Liver (tissue), 9 donors: ENCODE measurements around the gene KCNJ10. TPM values are rescaled to one million over a fixed set of nuclear protein-coding genes. Genes with fewer than 3 reads are reported as not detected.

Experiments used
- DNase-seq: peaks from one replicate; pipeline ENCODE4 v3.0.0-alpha.2; 2017; ENCODE audit warnings: low spot score
- H3K27ac ChIP-seq, 2 donors: one replicate each; pipeline ENCODE4 v1.7.0; 2013; ENCODE audit warnings: inconsistent platforms in 2 of 2, low read length in 2 of 2, control low read depth in 1 of 2, low read depth in 1 of 2, mild to moderate bottlenecking in 1 of 2
- H3K27me3 ChIP-seq, 4 donors: one replicate each; pipeline versions ENCODE4 v1.6.1 to v1.7.0; 2013; ENCODE audit warnings: low read length in 3 of 4, inconsistent platforms in 1 of 4, mild to moderate bottlenecking in 1 of 4, moderate library complexity in 1 of 4; ENCODE audit not compliant: control insufficient read depth in 4 of 4, insufficient read depth in 4 of 4
- H3K36me3 ChIP-seq, 4 donors: one replicate each; pipeline versions ENCODE4 v1.6.1 to v1.7.0; 2013; ENCODE audit warnings: low read length in 3 of 4, mild to moderate bottlenecking in 3 of 4, low read depth in 1 of 4, moderate library complexity in 1 of 4; ENCODE audit not compliant: control insufficient read depth in 4 of 4, insufficient read depth in 3 of 4
- H3K4me1 ChIP-seq, 4 donors: one replicate each; pipeline versions ENCODE4 v1.6.1 to v1.7.0; 2013; ENCODE audit warnings: low read length in 3 of 4, mild to moderate bottlenecking in 3 of 4, moderate library complexity in 1 of 4; ENCODE audit not compliant: control insufficient read depth in 4 of 4, insufficient read depth in 4 of 4
- H3K4me3 ChIP-seq, 3 donors: one replicate each; pipeline versions ENCODE4 v1.6.1 to v1.7.0; 2013; ENCODE audit warnings: low read length in 3 of 3, control low read depth in 1 of 3, low read depth in 1 of 3, mild to moderate bottlenecking in 1 of 3
- H3K9ac ChIP-seq, 2 donors: one replicate each; pipeline ENCODE4 v1.7.0; 2013; ENCODE audit warnings: low read length in 2 of 2, mild to moderate bottlenecking in 2 of 2, moderate library complexity in 2 of 2, control low read depth in 1 of 2, low read depth in 1 of 2
- H3K9me3 ChIP-seq, 4 donors: one replicate each; pipeline versions ENCODE4 v1.6.1 to v1.7.0; 2013; ENCODE audit warnings: low read length in 3 of 4; ENCODE audit not compliant: control insufficient read depth in 4 of 4
- CTCF ChIP-seq: fragments of 150-350 bp; IDR thresholded peaks from 2 replicates; pipeline ENCODE4 v1.5.1; 2017; ENCODE audit warnings: improper control_type of control experiment, low read depth, low read length; ENCODE audit not compliant: missing input control
- FOXA2 ChIP-seq: IDR thresholded peaks from 2 replicates; pipeline ENCODE4 v1.6.1; 2016; ENCODE audit warnings: antibody characterized with exemption
- GABPA ChIP-seq, 2 donors: IDR thresholded peaks in 1 of 2; conservative IDR thresholded peaks in 1 of 2; 2 replicates each; pipeline ENCODE4 v1.6.1; 2016; ENCODE audit warnings: antibody characterized with exemption in 2 of 2, mild to moderate bottlenecking in 1 of 2, moderate library complexity in 1 of 2
- HNF4G ChIP-seq: IDR thresholded peaks from 2 replicates; pipeline ENCODE4 v1.6.1; 2016; ENCODE audit warnings: antibody characterized with exemption
- JUND ChIP-seq, 2 donors: IDR thresholded peaks; 2 replicates each; pipeline ENCODE4 v1.6.1; 2016; ENCODE audit warnings: antibody characterized with exemption in 2 of 2
- RAD21 ChIP-seq, 2 donors: IDR thresholded peaks; 2 replicates each; pipeline ENCODE4 v1.6.1; 2016; ENCODE audit warnings: antibody characterized with exemption in 2 of 2, mild to moderate bottlenecking in 2 of 2
- REST ChIP-seq: IDR thresholded peaks from 2 replicates; pipeline ENCODE4 v1.6.1; 2016; ENCODE audit warnings: antibody characterized with exemption, mild to moderate bottlenecking
- RXRA ChIP-seq, 2 donors: IDR thresholded peaks; 2 replicates each; pipeline ENCODE4 v1.6.1; 2017 to 2018; ENCODE audit warnings: antibody characterized with exemption in 2 of 2, mild to moderate bottlenecking in 1 of 2
- SP1 ChIP-seq: IDR thresholded peaks from 2 replicates; pipeline ENCODE4 v1.6.1; 2018; ENCODE audit warnings: antibody characterized with exemption, mild to moderate bottlenecking
- WGBS: extraction: QIAGEN DNeasy Blood & Tissue Kit; methylation state at CpG from one replicate; pipeline ENCODE4 v1.1.7; 2013; 5-methylcytosine and 5-hydroxymethylcytosine counted together
- polyA plus RNA-seq, 2 donors: library from polyadenylated mRNA; stranded (reverse) in 1 of 2; unstranded in 1 of 2; fragments of 200-250 nt in 1 of 2; fragments of >200 nt in 1 of 2; fragmentation: Nextera tagmentation in 1 of 2; extraction: Ambion mirVana in 1 of 2; gene quantifications; one replicate each; pipeline versions ENCODE4 v1.2.1 to v1.2.3, GENCODE V29; 2013 to 2015
- total RNA-seq, 2 donors: library from RNA; depleted of rRNA; stranded (reverse); fragments of >200 nt; gene quantifications; one replicate each; pipeline ENCODE4 v1.2.3, GENCODE V29; 2014
- donor health status: healthy.
- donor health status: healthy.
- donor health status: healthy.
- donor health status: healthy.
- donor health status: healthy.

KCNJ10 gene
- total and polyA plus RNA-seq, 4 donors: 0.48 to 1.6 (median 0.52) TPM

- TF ChIP-seq REST: no peak
Measured at GRCh38 chr1:160090760-160091159, 20.8 kb upstream of the KCNJ10 start (continued).

- Histone ChIP-seq H3K36me3 (peaks cover 0 to 27% (median 14%) of the 10 kb centered on the region in 4 donors), H3K4me3 (no peak overlapping the region), H3K4me1 (peaks cover 11 to 27% (median 21%) of the 10 kb centered on the region in 4 donors), H3K27ac (no peak overlapping the region), H3K9ac (no peak overlapping the region), H3K27me3 (no peaks in the 10 kb centered on the region), H3K9me3 (no peaks in the 10 kb centered on the region)
- no peak for TF ChIP-seq SP1
- no peak for TF ChIP-seq RAD21 (IDR thresholded peaks at IDR 0.05)
- no peak for TF ChIP-seq REST
- TF ChIP-seq HNF4G: no peak
- no peak for TF ChIP-seq RXRA (IDR thresholded peaks at IDR 0.05)
- TF ChIP-seq GABPA (IDR thresholded peaks at IDR 0.05 in 1 of 2, conservative IDR thresholded peaks at IDR 0.05 in 1 of 2): no peak
- no peak for TF ChIP-seq CTCF
- 91% methylated on average over 3 of the region's 3 CpGs for WGBS
- DNase-seq: no peak
Measured at GRCh38 chr1:160089883-160090282, 19.9 kb upstream of the KCNJ10 start.

GRCh38 chr1:160087118-160087662 is 17.2 kb upstream of the KCNJ10 start:
- no peak overlapping the region for H3K27ac ChIP-seq
- H3K9me3 ChIP-seq: no peaks in the 10 kb centered on the region
- peaks cover 0 to 9% (median 5%) of the 10 kb centered on the region in 4 donors for H3K4me1 ChIP-seq
- H3K4me3 ChIP-seq: no peak overlapping the region
- peaks cover 0 to 22% (median 13%) of the 10 kb centered on the region in 4 donors for H3K36me3 ChIP-seq
- no peak for DNase-seq
- no peak overlapping the region for H3K9ac ChIP-seq
- H3K27me3 ChIP-seq: peaks cover 0 to 5% (median 2%) of the 10 kb centered on the region in 4 donors
- TF ChIP-seq REST: no peak
- no peak for TF ChIP-seq RXRA (IDR thresholded peaks at IDR 0.05)
- TF ChIP-seq HNF4G: no peak
- TF ChIP-seq CTCF: no peak
- TF ChIP-seq JUND (IDR thresholded peaks at IDR 0.05): no peak
- no peak for TF ChIP-seq SP1
- TF ChIP-seq FOXA2: no peak
- 97% methylated on average over 12 of the region's 12 CpGs for WGBS
